ENCODE results near the gene CCDC186. TPM values are rescaled to one million over a fixed set of nuclear protein-coding genes. Genes with fewer than 3 reads are reported as not detected.

The CCDC186 gene
- total and polyA plus RNA-seq, 2 of the 8 experiments (the other 6 are each of a cell fraction or from before 2014, with no cell fraction given), result 3.0 to 30.3 TPM

GRCh38 chr10:114215033-114215432, 41.0 kb upstream of the CCDC186 start:
- ChIA-PET POLR2A (ENCODE audit: partially characterized antibody) (no interaction called here), CTCF (ENCODE audit: partially characterized antibody) (no interaction called here)
- Histone ChIP-seq H2BK120ac (replicated peaks; ENCODE audit: low read depth, low read length) (no peak overlapping the region), H3K23me2 (ENCODE audit: low read depth, low read length) (no peaks in the 10 kb centered on the region), H2BK20ac (ENCODE audit: low read length) (no peak overlapping the region), H3K9ac (replicated peaks in 1 of 4; ENCODE audit: extremely low read depth in 1 of 4, low read depth in 3 of 4, low read length in 3 of 4) (no peak overlapping the region), H3K79me1 (ENCODE audit: low read depth, low read length) (no peaks in the 10 kb centered on the region), H3K4me3 (ENCODE audit: extremely low read depth in 1 of 4, insufficient read depth in 2 of 4, low read depth in 3 of 4, low read length in 4 of 4) (no peak overlapping the region), H3K27me3 (replicated peaks in 1 of 4; ENCODE audit: control insufficient read depth in 3 of 4, extremely low read depth in 1 of 4, insufficient read depth in 3 of 4, low read length in 3 of 4) (no peaks in the 10 kb centered on the region), H3K4ac (replicated peaks; ENCODE audit: insufficient read length, low read depth, low read length) (no peak overlapping the region), H3K14ac (ENCODE audit: insufficient read length) (no peak overlapping the region), H2AK5ac (ENCODE audit: low read depth, low read length) (no peak overlapping the region), H2BK15ac (ENCODE audit: low read length) (no peak overlapping the region), H3K9me3 (ENCODE audit: insufficient read depth in 2 of 2, low read depth in 1 of 2, low read length in 1 of 2) (no peaks in the 10 kb centered on the region), H3K36me3 (ENCODE audit: control insufficient read depth in 2 of 4, insufficient read depth in 4 of 4, low read length in 3 of 4) (no peaks in the 10 kb centered on the region), H2BK12ac (ENCODE audit: low read depth, low read length) (no peak overlapping the region), H3K4me1 (replicated peaks in 1 of 4; ENCODE audit: control insufficient read depth in 3 of 4, insufficient read depth in 4 of 4, low read length in 3 of 4) (no peaks in the 10 kb centered on the region), H3K18ac (ENCODE audit: extremely low read depth, low read length) (no peak overlapping the region), H3K27ac (ENCODE audit: low read depth, low read length) (no peak overlapping the region), H3K23ac (ENCODE audit: insufficient read length) (no peak overlapping the region), H2AFZ (ENCODE audit: low read length) (no peak overlapping the region), H4K8ac (ENCODE audit: extremely low read depth, insufficient read depth, low read length) (no peak overlapping the region), H3K4me2 (ENCODE audit: insufficient read depth in 1 of 2, low read depth in 2 of 2, low read length in 2 of 2) (no peak overlapping the region), H4K20me1 (replicated peaks in 1 of 2; ENCODE audit: control insufficient read depth in 1 of 2, insufficient read depth in 2 of 2, low read length in 2 of 2) (no peaks in the 10 kb centered on the region), H4K91ac (replicated peaks; ENCODE audit: insufficient read length, low read length) (no peak overlapping the region), H2BK5ac (ENCODE audit: low read depth, low read length) (no peak overlapping the region), H4K5ac (ENCODE audit: insufficient read length, low read depth, low read length) (no peak overlapping the region), H3K56ac (replicated peaks; ENCODE audit: insufficient read length, low read depth, low read length) (no peak overlapping the region), H3K79me2 (ENCODE audit: control insufficient read depth in 1 of 2, insufficient read depth in 2 of 2, low read length in 2 of 2) (no peaks in the 10 kb centered on the region)
- TF ChIP-seq TCF12 (IDR thresholded peaks at IDR 0.05; ENCODE audit: low read depth, low read length) (no peak), HDAC6 (IDR thresholded peaks at IDR 0.05; ENCODE audit: low read depth, low read length) (no peak), ZNF274 (IDR thresholded peaks at IDR 0.05; ENCODE audit: borderline replicate concordance, extremely low read depth, low read length) (no peak), SRF (IDR thresholded peaks at IDR 0.05; ENCODE audit: low read depth, low read length) (no peak), KDM4A (IDR thresholded peaks at IDR 0.05; ENCODE audit: low read depth, low read length, severe bottlenecking) (no peak), PHF8 (conservative IDR thresholded peaks at IDR 0.05; ENCODE audit: low read depth, low read length) (no peak), TEAD4 (IDR thresholded peaks at IDR 0.05; ENCODE audit: low read depth, low read length) (no peak)
- no peak for FAIRE-seq
- no peak for DNase-seq (ENCODE audit: low read depth in 1 of 2, low spot score in 2 of 2)
- 94% methylated on average over 1 of the region's 1 CpG; no CpG with 5 or more reads in 1 of the 2 experiments for WGBS, 2 experiments (ENCODE audit: extremely low coverage in 1 of 2, insufficient coverage in 1 of 2, insufficient read length in 1 of 2, insufficient replicate concordance in 2 of 2, low coverage in 1 of 2, low lambda C conversion rate in 2 of 2, missing lambda C conversion rate in 1 of 2)
